Astrocyte (in vitro differentiated cells and primary cell): ENCODE measurements around the gene DUS3L.

Source experiments
- CTCF ChIP-seq: IDR thresholded peaks from 2 replicates; pipeline ENCODE4 v1.5.1; 2011; ENCODE audit warnings: low read depth, mild to moderate bottlenecking, inconsistent platforms, low read length, moderate library complexity; ENCODE audit not compliant: insufficient read depth
- EZH2 ChIP-seq: IDR thresholded peaks from 2 replicates; pipeline ENCODE4 v1.6.1; 2012; ENCODE audit warnings: mild to moderate bottlenecking, low read length, inconsistent platforms; ENCODE audit not compliant: insufficient read depth

GRCh38 chr19:5785423-5785822, 5.5 kb downstream of the DUS3L start:
- TF ChIP-seq CTCF (no peak), EZH2 (no peak)
